ENCODE data around the gene ANKS1B.

The ANKS1B gene

GRCh38 chr12:98696036-98696646 lies 1288.6 kb downstream of the ANKS1B start:
- no peak for TF ChIP-seq CTCF (IDR thresholded peaks at IDR 0.05)

- no peak for TF ChIP-seq CTCF (IDR thresholded peaks at IDR 0.05)
These were observed 1293.4 kb downstream of the ANKS1B start for GRCh38 chr12:98691351-98691750.

GRCh38 chr12:98686603-98687002 lies 1298.1 kb downstream of the ANKS1B start:
- no peak for TF ChIP-seq CTCF (IDR thresholded peaks at IDR 0.05)
